Stomach smooth muscle (tissue), 2 donors: ENCODE results near the gene WHRN.

Experiments
- H3K27ac ChIP-seq: one replicate; pipeline ENCODE4 v1.7.0; 2013; ENCODE audit warnings: mild to moderate bottlenecking, low read length, inconsistent platforms
- H3K27me3 ChIP-seq, 2 donors: one replicate each; pipeline ENCODE4 v1.7.0; 2013; ENCODE audit warnings: low read length in 2 of 2; ENCODE audit not compliant: insufficient read depth in 2 of 2, control insufficient read depth in 1 of 2
- H3K36me3 ChIP-seq, 2 donors: one replicate each; pipeline ENCODE4 v1.7.0; 2013; ENCODE audit warnings: low read length in 2 of 2; ENCODE audit not compliant: control insufficient read depth in 2 of 2, insufficient read depth in 2 of 2
- H3K4me1 ChIP-seq: one replicate; pipeline ENCODE4 v1.7.0; 2013; ENCODE audit warnings: low read length; ENCODE audit not compliant: control insufficient read depth, insufficient read depth
- H3K4me3 ChIP-seq, 2 donors: one replicate each; pipeline ENCODE4 v1.7.0; 2013; ENCODE audit warnings: low read length in 2 of 2
- H3K9ac ChIP-seq, 2 donors: one replicate each; pipeline ENCODE4 v1.7.0; 2013; ENCODE audit warnings: low read length in 2 of 2, mild to moderate bottlenecking in 1 of 2
- H3K9me3 ChIP-seq, 2 donors: one replicate each; pipeline ENCODE4 v1.7.0; 2013; ENCODE audit warnings: low read length in 2 of 2; ENCODE audit not compliant: control insufficient read depth in 2 of 2
- donor health status: healthy.
- donor health status: Pancreatic carcinoma.

The WHRN gene

DNA sequence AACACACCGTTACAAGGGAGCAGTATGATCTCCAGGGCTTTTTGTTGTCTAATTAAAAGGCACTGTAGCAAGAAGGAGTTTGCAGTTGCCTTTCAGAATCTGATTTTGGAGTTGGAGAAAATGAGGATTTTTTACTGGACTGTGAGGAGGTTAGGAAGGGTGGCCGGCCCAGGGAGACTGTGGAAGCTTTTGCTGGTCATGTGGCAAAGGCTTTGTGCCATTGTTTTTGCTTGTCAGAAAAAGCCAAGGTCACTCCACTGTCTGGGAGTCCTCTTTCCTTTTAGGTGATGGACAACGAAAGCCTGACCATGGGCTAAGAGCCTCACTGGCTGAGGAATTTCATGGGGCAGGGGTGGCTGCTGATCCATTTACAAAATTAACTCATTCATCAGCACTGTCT is 10.3 kb upstream of the WHRN start:
- no peaks in the 10 kb centered on the region for H3K4me1 ChIP-seq
- no peaks in the 10 kb centered on the region for H3K9me3 ChIP-seq
- no peaks in the 10 kb centered on the region for H3K36me3 ChIP-seq
- H3K9ac ChIP-seq: no peak overlapping the region
- H3K27me3 ChIP-seq: peaks cover 0 to 6% of the 10 kb centered on the region in 2 donors
- no peak overlapping the region for H3K4me3 ChIP-seq
- no peak overlapping the region for H3K27ac ChIP-seq

DNA sequence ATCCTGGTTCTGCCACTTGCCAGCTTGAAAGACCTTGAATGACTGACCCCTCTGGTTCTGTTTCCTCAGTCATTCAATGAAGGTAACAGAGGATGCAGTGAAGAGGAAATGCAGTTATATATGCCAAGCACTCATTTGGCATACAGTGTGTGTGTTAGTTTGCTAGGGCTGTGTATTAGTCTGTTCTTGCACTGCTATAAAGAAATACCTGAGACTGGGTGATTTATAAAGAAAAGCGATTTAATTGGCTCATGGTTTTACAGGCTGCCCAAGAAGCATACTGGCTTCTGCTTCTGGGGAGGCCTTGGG is 8.6 kb upstream of the WHRN start:
- Histone ChIP-seq H3K4me1 (no peaks in the 10 kb centered on the region), H3K27ac (no peak overlapping the region), H3K4me3 (no peak overlapping the region), H3K9me3 (no peaks in the 10 kb centered on the region), H3K36me3 (no peaks in the 10 kb centered on the region), H3K27me3 (peaks cover 0 to 10% of the 10 kb centered on the region in 2 donors), H3K9ac (no peak overlapping the region)

DNA sequence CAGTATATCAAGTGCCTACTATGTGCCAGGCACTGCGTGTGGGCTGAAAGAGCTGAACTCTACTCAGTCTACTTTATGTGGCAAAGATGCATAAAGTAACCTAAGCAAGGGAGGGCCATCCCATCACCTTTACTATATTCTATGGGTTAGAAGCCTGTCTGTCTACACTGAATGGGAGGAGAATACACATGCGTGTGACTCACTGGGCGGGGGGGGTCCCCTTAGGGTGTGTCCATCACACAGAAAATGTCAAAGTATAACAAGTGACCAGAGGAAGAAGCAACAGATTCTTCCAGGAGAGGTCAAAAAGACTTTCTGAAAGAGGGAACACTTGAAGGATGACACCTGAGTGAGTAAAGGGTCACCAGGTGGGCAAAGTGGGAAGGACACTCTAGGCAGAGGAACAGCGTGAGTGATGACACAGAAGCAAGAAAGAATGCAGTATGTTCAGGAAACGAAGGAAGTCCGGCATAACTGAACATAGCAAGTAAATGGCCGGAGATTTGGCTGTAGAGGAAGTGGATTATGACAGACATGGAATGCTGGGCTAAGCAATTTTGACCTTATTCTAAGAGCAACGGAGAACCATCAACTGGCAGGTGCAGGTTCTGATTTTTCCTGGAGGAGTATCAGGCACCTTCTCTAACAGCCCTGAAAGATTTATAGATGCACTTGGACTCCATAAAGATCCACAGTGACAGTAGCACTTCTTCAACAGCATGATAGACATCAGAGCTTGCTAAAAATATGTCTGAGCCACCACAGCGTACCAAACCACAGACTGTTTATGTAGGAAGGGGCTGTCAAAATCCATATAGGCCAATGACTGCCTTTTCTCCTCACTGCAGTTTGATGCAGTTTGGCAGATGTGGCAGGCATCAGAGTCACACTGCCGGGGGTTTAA is 8.0 kb upstream of the WHRN start:
- H3K27me3 ChIP-seq: peaks cover 0 to 10% of the 10 kb centered on the region in 2 donors
- H3K36me3 ChIP-seq: no peaks in the 10 kb centered on the region
- H3K27ac ChIP-seq: no peak overlapping the region
- no peak overlapping the region for H3K9ac ChIP-seq
- H3K9me3 ChIP-seq: no peaks in the 10 kb centered on the region
- H3K4me3 ChIP-seq: no peak overlapping the region
- no peaks in the 10 kb centered on the region for H3K4me1 ChIP-seq

DNA sequence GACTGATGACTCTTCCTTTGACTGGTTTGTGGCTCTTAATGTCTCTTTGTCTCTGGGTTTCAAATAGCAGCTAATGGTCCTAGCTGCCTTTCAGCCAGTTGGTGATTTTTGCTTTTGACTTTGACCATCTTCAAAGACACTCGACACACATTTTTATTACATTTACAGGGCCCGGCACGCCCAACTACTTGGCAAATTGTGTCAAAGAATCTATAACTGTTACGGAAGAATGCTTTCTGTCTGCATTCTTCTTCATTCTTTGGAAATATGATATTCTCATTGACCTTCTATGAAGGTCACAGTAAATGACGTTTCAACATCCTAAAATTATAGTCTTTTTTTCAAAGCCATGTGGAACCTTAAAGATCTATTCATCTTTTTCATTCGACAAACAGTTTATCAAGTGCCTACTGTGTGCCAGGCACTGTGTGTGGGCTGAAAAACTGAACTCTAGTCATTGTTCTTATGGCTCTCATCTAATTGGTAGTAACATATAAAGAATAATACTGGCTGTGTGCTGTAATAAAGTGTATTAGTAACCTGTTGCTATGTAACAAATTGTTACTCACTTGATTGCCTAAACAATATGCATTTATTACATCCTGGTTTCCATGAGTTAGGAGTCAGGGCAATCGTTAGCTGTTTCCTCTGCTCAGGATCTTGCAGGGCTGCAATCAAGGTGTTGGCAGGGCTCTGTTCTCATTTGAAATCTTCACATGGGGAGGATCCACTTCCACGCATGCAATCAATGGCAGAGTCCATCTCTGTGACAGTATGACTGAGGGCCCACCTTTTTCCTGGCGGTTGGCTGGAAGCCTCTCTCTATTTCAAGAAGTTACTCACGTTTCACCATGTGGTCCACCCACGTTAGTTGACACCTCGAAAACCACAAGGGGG is 7.0 kb upstream of the WHRN start:
- no peaks in the 10 kb centered on the region for H3K4me1 ChIP-seq
- H3K27ac ChIP-seq: no peak overlapping the region
- no peaks in the 10 kb centered on the region for H3K9me3 ChIP-seq
- no peak overlapping the region for H3K9ac ChIP-seq
- peaks cover 0 to 10% of the 10 kb centered on the region in 2 donors for H3K27me3 ChIP-seq
- H3K4me3 ChIP-seq: no peak overlapping the region
- H3K36me3 ChIP-seq: no peaks in the 10 kb centered on the region

DNA sequence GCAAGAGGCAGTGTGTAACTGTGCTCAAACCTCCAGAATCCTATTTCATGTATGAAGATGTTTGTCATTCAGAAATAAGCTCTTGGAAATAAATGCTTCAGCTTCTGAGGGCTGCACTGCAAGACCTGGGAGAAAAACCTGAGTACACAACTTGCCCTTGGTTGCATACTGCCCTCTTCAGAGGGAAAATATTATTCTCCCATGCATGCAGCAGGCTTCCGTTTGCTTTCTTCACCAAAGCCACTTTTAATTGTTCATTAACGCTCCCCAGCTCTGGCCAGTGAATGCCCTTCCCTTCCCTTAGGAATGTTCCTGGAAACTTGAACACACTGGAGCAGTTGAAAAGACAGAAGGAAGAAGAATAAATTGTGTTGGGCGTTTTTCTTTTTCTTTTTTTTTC is 2.5 kb upstream of the WHRN start:
- Histone ChIP-seq H3K27me3 (peaks cover 0 to 6% of the 10 kb centered on the region in 2 donors), H3K27ac (no peak overlapping the region), H3K4me3 (no peak overlapping the region), H3K4me1 (peaks cover 24% of the 10 kb centered on the region), H3K9ac (no peak overlapping the region), H3K9me3 (no peaks in the 10 kb centered on the region), H3K36me3 (no peaks in the 10 kb centered on the region)

DNA sequence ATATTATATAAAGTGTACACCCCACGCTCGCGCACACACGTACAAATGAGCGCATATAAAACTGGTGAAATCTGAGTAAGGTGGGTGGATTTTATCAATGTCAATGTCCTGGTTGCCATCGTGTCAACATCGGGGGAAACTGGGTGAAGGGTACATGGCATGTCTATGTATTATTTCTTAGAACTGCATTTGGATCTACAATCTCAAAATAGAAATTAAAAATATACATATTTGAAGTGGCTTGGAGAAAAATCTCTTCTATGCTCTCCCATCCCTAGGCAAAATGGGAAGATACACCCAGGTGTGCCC is 763 bp upstream of the WHRN start:
- Histone ChIP-seq H3K27me3 (peaks cover 0 to 6% of the 10 kb centered on the region in 2 donors), H3K4me3 (peak overlapping the region; percentile 65 to 83), H3K9ac (peak overlapping the region; percentile 77 to 90), H3K36me3 (no peaks in the 10 kb centered on the region), H3K9me3 (no peaks in the 10 kb centered on the region), H3K27ac (peak overlapping the region; percentile 92), H3K4me1 (peaks cover 32% of the 10 kb centered on the region)

DNA sequence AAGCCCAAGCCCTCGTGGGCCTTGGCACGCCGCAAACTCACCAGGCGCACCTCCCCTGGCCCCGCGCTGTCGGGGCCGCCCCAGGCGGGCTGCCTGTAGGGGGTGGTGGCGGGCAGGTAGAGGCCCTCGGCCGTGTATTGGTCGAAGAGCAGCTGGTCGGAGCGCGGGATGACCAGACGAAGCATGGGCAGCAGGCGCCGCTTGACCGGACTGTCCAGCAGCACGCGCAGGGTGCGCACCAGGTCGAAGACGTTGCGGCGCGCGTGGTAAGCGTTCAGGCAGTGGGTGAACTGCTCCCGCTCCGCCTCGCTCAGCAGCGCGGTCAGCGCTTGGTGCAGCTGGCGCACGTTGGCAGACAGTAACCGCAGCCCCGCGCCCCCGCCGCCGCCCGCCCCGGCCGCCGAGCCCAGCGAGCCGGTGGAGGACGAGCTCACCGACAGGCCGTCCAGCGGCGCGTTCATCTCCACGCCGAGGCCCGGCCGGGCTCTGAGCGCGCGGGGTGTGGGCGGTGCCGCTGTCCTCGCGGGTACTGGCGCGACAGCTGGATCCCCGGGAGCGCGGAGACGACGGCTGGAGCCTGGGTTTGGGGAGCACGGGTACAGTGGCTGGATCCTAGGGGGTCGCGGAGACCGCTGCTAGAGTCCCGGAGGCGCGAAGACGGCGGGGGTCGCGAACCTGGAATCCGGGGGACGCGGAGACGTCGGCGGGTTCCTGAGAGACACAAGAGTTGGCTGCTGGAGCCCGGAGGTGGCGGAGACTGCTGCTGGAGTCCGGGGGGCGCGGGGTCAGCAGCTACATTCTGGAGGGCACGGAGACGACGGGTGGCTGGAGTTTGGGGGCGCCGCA is 709 bp downstream of the WHRN start:
- no peaks in the 10 kb centered on the region for H3K27me3 ChIP-seq
- peak overlapping the region; percentile 67 to 83 for H3K4me3 ChIP-seq
- no peaks in the 10 kb centered on the region for H3K36me3 ChIP-seq
- peaks cover 39% of the 10 kb centered on the region for H3K4me1 ChIP-seq
- peak overlapping the region; percentile 92 for H3K27ac ChIP-seq
- no peaks in the 10 kb centered on the region for H3K9me3 ChIP-seq
- peak overlapping the region; percentile 47 to 62 for H3K9ac ChIP-seq

DNA sequence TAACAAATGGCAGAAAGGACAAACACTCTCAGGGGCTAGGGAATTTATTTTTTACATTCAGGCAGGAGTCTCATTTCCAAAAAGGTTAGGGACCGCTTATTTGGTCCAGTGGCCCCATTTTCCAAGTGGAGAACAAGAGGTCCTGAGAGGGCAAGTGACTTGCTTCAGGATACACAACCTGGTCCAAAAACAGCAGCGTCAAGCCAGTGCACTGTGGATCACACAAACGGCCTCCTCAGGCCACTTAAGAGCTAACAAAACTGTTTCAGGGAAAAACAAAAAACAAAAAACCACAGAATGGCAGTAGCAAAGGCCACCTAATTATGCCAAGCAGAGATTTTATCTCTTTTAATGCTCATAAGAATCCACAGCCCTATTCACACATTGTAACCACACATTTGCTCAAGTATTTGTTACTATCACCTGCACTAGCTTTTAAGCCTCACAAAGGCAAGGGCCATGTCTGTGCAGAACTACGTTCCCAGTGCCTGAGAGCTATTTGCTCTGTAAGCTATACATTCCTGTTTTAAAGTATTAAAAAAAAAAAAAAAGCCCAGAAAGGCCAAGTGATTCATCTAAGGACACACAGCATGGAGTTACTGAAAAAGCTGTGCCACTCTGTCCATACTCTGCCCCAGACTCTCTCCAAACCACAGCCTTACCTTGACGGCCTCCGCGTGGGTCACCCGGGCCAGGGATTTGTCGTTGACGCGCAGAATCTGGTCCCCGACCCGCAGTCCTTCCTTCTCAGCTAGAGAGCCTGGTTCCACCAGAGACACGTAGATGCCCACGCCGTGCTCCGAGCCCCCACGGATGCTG is 1.5 kb downstream of the WHRN start:
- no peaks in the 10 kb centered on the region for H3K9me3 ChIP-seq
- H3K36me3 ChIP-seq: no peaks in the 10 kb centered on the region
- H3K27ac ChIP-seq: peak overlapping the region; percentile 92
- H3K9ac ChIP-seq: peak overlapping the region; percentile 47 to 60
- no peaks in the 10 kb centered on the region for H3K27me3 ChIP-seq
- H3K4me1 ChIP-seq: peaks cover 39% of the 10 kb centered on the region
- H3K4me3 ChIP-seq: peak overlapping the region; percentile 67 to 83

DNA sequence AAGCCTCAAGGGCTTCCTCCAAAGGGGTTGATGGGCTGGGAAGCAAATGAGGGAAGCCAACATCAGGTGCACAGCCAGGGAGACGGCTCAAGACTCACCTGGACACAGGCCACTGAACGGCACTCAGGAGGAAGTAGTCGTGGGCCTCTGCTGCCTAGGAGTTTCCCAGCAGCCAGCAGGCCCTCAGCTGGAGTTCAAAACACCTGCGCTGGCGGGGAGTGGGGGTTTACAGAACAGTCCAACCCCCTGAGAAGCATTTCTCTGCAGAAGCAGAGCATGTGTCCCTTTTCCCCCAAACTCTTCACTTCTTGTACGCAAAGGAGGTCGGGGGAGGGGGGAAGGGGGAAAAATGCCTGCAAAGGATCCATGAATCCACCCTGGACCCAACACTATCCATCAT is 2.3 kb downstream of the WHRN start:
- Histone ChIP-seq H3K9ac (peak overlapping the region; percentile 47 to 68), H3K9me3 (no peaks in the 10 kb centered on the region), H3K27ac (peak overlapping the region; percentile 92), H3K36me3 (no peaks in the 10 kb centered on the region), H3K27me3 (no peaks in the 10 kb centered on the region), H3K4me3 (peak overlapping the region; percentile 67 to 83), H3K4me1 (peaks cover 39% of the 10 kb centered on the region)
